HG03342 (cell line): ENCODE results near the gene PEX7.
"Not testable (repeated sequence)": the region's sequence is repeated elsewhere in the genome, so short reads cannot be mapped to it uniquely, and the experiment has no call there.

ENCODE experiments used
- ATAC-seq: cut with Tn5 transposase; IDR thresholded peaks from one replicate; pipeline ENCODE4 v1.9.1; 2021; ENCODE audit warnings: mild to moderate bottlenecking, moderate library complexity; ENCODE audit not compliant: unreplicated experiment

PEX7 gene

DNA sequence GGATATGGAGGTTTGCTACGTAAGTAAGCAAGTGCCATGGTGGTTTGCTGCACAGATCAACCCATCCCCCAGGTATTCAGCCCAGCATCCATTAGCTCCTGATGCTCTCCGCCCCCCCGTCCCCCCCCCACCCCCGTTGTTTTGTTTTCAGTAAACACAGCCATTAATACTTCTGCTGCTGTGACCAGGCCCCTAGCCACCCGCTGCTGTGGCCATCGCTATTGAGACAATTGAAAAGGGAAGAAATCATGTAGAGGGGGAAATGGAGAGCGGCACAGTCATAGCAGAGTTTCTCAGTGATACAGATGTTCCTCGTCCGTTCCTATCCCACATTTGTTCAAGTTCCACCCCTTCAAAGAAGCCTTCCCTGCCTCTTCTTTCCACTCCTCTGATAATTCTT lies 124.6 kb downstream of the PEX7 start:
- no peak for ATAC-seq

DNA sequence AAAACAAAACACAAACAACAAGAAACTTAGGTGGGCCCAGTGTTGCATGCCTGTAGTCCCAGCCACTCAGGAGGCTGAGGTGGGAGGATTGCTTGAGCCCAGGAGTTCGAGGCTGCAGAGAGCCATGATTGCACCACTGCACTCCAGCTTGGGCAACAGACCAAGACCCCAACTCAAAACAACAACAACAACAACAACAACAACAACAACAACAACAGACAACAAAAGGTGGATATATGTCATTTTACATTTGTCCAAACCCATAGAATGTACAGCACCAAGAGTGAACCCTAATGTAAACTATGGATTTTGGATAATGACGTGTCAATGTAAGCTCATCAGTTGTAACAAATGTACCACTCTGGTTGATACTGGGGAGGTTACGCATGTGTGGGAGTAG lies 127.6 kb downstream of the PEX7 start:
- ATAC-seq, result not testable (repeated sequence)

DNA sequence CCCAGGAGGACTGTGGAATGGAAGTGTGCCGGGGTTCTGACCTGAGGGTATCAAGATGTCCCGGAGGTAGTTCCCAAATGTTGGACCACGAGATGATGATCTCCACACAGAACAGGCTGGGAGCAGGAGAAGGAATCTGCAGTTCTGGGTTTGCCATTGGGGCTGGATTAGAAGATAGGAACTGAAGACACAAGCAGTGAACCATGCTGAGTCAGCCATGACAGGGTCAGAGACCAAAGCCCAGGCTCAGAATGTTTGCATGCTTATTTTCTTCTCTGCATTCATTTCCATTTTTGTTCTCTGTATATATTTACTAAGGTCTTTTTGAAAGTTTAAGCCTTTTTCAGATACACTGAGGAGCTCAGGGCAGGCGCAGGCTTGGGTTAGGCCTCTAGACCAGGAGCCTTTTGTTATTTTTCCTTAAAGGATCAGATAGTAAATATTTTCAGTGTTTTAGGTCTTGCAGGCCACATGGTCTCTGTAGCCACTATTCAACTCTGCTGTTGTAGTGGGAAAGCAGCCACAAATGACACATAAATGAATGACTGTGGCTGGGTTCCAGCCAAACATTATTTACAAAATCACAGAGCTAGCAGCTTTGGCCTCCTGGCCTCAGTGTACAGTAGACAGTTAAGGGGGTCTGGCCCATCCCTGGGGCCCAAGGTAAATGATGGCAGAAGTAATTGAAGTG lies 128.2 kb downstream of the PEX7 start:
- no peak for ATAC-seq

DNA sequence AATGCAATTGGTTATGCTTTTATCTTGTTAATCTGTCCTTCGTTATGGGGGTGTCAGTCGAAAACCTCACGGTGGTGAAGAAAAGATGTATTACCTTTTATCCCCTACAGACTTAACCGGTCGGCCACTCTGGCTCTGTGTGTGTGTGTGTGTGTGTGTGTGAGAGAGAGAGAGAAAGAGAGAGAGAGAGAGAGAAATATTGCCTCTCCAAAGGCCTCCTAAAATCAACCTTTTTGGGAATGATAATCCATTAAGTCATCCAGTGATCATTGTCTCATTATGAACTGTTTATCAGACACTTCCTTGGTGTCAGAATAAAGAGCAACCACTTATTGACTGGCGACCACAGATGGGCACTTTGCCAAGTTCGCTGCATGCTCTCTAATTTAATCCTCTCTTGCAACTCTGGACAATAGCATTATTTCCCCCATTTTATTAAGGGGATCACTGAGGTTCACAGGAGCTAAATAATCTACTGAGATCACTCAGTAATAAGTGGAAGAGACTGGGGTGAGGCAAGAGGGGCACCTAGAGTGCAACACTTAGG lies 130.4 kb downstream of the PEX7 start:
- ATAC-seq, result no peak

DNA sequence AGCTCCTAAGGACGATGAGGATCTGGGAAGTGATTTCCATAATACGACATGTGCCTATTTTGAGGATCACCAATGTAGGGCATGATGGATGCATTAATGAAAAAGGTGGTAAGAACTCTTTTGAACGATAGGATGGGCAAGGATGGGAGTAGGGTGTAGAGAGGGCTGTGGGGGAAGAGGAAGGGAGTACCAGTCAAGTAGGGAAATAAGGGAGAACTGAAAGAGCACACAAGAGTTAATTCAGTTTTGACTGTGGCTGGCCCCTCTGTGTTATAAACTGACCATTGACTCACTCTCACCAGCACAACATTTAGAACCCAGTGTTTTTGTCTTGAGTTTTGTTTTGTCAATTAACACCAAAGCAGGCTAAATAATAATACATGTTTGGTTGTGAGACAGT lies 132.7 kb downstream of the PEX7 start:
- no peak for ATAC-seq

DNA sequence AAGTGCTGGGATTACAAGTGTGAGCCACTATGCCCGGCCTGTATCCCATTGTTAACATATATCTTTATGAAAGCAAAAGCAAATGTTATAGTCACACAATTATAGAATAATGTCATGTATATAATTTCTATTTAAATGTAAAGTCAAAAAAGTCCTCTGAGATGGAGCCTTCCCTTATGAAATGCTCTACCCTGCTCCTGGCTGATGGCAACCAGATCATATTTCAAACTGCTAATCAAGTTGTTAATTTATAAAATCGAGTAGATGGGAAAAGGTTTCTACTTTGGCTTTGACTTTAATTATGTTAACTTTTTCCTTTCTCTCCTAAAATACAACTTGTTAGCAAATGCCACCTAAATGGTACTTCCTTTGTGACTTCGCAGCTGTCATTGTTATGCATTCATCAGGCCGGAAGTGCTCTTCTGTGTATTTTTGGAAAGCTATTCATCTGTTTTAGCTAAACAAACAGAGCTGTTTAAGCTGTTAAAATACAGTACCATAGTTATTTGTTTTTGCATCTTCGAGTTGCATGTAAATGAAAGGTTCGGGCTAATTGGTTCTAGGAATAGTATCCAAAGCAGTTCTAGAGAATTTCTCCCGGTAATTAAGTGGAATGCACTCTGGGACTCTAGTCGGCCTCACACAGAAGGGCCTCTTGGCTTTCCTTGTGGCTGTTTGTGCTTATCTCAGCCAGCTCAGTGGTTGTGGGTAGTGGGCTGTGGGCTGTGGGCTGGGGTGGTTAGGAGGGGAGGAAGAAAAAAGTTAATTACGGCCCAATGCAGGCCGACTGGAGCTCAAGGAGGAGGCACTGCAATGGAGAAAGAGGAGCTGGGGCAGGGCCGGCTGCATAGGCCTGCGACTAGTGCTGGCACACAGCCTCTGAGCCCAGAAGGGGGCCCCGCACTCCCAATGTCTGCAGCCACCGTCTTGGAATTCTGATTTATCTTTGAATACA lies 134.5 kb downstream of the PEX7 start:
- no peak for ATAC-seq

DNA sequence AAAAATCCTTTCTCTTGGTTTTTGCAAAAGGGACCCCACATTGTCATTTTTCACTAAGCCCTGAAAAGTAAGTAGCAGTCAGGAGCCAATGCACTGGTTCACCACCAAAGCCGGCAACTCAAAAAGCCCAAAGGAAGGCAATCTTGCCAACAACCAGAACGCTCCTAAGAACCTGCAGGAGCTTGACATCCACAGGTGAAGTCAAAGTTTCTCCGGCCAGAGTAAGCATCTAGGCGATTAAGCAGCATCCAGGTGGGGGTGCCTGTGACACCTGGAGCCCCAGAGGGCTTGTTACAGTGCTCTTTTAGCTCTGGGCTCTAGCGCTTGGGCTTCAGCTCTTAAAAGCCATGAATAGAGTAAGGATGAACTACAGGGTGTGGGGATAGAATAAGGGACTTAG lies 135.8 kb downstream of the PEX7 start:
- ATAC-seq, result no peak

DNA sequence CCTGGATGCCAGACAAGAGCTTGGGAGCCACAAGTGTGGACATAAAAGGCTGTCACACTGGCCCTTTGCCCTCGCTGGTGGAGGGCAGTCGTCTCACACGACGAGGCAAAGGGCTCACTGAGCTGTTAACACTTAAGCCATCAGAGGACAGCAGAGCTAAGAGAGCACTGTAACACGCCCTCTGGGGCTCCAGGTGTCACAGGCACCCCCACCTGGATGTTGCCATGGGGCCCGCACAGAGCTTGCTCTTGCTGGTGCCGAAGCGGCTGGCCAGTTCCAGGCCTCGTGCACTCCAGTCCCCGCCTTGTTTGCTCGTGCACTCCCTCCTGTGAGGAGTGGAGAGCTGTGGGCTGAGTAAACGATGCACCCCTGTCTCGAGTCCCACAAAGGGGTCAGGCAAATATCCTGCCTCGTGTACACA lies 137.1 kb downstream of the PEX7 start:
- ATAC-seq, result no peak

DNA sequence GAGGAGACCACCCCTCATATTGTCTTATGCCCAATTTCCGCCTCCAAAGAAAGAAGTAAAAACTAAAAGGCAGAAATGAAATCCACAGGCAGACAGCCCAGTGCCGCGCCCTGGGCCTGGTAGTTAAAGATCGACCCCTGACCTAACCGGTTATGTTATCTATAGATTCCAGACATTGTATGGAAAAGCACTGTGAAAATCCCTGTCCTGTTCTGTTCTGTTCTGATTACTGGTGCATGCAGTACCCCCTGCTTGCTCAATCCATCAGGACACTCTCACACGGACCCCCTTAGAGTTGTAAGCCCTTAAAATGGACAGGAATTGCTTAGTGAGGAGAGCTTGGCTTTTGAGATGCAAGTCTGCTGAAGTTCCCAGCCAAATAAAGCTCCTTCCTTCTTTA lies 137.5 kb downstream of the PEX7 start:
- ATAC-seq, result not testable (repeated sequence)

DNA sequence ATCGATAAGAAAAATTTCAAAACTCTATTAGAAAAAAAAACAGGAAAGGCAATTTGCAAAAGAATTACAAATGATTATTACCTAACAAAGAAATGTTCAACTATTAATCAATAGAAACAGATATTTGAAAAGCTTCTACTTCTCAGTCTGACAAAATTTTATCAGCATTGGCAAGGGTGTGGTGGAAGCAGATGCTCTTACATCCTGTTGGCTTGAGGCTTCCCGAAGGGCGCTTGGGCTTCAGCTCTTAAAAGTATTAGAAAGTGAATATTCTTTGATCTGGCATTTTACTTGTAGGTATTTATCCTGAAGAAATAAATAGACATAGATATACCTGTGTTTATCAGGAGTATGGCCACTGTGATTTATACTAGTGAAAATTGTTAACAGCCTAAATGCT lies 138.4 kb downstream of the PEX7 start:
- no peak for ATAC-seq

DNA sequence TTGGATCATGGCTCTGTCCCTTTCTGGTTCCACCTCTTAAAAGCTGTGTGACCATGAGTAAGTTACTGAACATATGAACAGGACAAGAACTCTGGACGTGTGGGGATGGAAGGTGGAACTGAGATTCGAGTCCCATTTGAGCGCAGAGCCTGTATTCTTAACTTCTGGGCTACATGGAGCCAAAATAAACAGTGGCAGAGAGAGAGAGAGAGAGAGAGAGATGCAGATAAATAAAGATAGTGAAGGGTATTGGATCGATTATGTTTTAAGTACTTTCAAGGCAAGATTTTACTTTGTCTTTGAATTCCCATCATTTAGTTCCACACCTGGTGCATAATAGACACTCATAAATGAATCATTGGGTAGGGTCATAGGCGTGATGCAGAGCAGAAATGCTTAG lies 139.5 kb downstream of the PEX7 start:
- no peak for ATAC-seq

DNA sequence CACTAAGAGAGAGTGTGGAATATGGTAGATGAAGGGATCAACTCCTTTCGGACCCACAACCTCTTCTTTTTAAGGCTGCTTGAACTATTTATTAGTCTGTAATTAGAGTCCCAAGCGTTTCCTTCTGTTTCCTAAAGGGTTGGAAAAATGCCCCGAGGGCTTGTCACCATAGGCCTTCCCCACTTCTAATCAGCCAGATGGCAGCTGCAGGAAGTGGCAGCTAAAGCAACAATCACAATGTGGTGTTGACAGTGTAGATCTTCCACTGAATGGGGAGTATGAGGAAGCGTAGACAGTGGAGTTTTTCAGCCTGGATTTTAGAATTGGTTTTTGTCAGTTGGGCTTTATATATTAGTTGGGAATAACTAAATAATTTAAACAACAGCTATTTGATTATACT lies 140.3 kb downstream of the PEX7 start:
- ATAC-seq, result no peak

DNA sequence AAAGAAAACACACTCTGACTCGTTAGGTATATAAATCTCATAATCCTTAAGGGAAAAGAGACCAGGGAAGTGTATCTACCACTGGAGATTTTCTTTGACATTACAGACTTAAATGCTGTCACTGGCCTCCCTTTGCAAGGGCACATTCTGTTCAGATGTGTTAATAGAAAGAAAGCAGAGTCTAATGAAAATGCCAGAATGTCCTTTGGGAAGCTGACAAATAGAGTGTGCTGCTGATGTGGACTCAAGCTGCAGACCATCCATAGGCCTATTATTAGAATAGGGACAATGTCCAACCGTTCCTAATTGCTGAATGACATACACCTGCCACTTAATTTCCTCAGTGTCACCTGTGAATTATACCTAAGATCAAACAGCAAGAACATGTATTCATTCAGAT lies 140.9 kb downstream of the PEX7 start:
- ATAC-seq, result no peak
